Right lobe of liver (tissue), 6 donors: ENCODE results near the gene CYBC1. TPM values are rescaled to one million over a fixed set of nuclear protein-coding genes. Genes with fewer than 3 reads are reported as not detected.

Experiments used
- ATAC-seq, 4 donors: fragments of 200-7000 bp; cut with Tn5 transposase; one replicate each; pipeline ENCODE4 v1.9.1; 2020; ENCODE audit warnings: mild to moderate bottlenecking in 4 of 4, moderate library complexity in 4 of 4
- DNase-seq, 3 donors: peaks; one replicate each; pipeline ENCODE4 v3.0.0-alpha.2; 2020
- H3K27ac ChIP-seq, 3 donors: fragments of 200-600 bp; one replicate each; pipeline ENCODE4 v1.8.0; 2022
- H3K27me3 ChIP-seq, 2 donors: fragments of 200-600 bp; one replicate each; pipeline ENCODE4 v1.8.0; 2022
- H3K36me3 ChIP-seq, 4 donors: fragments of 200-600 bp; sonication (generic) in 1 of 4; one replicate each; pipeline versions ENCODE4 v1.5.1 to v1.8.0; 2017 to 2022; ENCODE audit warnings: control low read depth in 1 of 4
- H3K4me1 ChIP-seq, 4 donors: fragments of 200-600 bp; sonication (generic) in 1 of 4; one replicate each; pipeline versions ENCODE4 v1.5.1 to v1.8.0; 2017 to 2022; ENCODE audit warnings: control low read depth in 1 of 4
- H3K4me3 ChIP-seq, 3 donors: fragments of 200-600 bp; one replicate each; pipeline ENCODE4 v1.8.0; 2022
- H3K9me3 ChIP-seq, 4 donors: fragments of 200-600 bp; sonication (generic) in 1 of 4; one replicate each; pipeline versions ENCODE4 v1.5.1 to v1.8.0; 2017 to 2022; ENCODE audit warnings: control low read depth in 1 of 4
- POLR2A ChIP-seq: fragments of 450-650 bp; IDR thresholded peaks from one replicate; pipeline ENCODE4 v1.6.1; 2017; ENCODE audit warnings: antibody characterized with exemption, mild to moderate bottlenecking
- WGBS: methylation state at CpG from one replicate; pipeline ENCODE4 v1.1.6; 2018; ENCODE audit warnings: low coverage, low lambda C conversion rate; ENCODE audit not compliant: insufficient coverage; ENCODE audit errors: missing lambda C conversion rate; 5-methylcytosine and 5-hydroxymethylcytosine counted together
- intact Hi-C, 2 donors: fragments of 100-400 bp; cut with DNase I; formaldehyde crosslinking; loops; one replicate each; pipeline versions ENCODE4 v1.11.2 to v1.14.1; 2022
- total RNA-seq, 6 experiments: library from RNA; depleted of rRNA in 2 of 6; stranded (reverse); fragments of >200 nt in 2 of 6; fragmentation: NEBNext Ultra II Directional in 3 of 6; extraction: Animal tissue kit (Norgen Biotek cat#: 25700) in 3 of 6; gene quantifications; one replicate each; pipeline versions ENCODE4 v1.1.0 to v1.2.4, GENCODE V29; 2016 to 2023
- TF ChIP-seq, protein P1 (sequence below), 4 donors: fragments of 200-600 bp in 3 of 4; fragments of 450-650 bp in 1 of 4; IDR thresholded peaks; one replicate each; pipeline versions ENCODE4 v1.5.1 to v1.8.0; 2016 to 2022; ENCODE audit warnings: antibody characterized with exemption in 4 of 4, mild to moderate bottlenecking in 2 of 4
- donor health status: DM: no; HTN: yes; CAD: no.
- donor health status: DM: no; HTN: no; CAD: no.
- donor health status: DM: no; HTN: no; CAD: no.
- donor health status: DM: no; HTN: yes; CAD: no.
- donor health status: DM: no; HTN: yes; CAD: no.

The CYBC1 gene
- total RNA-seq, 6 experiments from 2014 or later: 29.4 to 82.4 (median 46.4) TPM

DNA sequence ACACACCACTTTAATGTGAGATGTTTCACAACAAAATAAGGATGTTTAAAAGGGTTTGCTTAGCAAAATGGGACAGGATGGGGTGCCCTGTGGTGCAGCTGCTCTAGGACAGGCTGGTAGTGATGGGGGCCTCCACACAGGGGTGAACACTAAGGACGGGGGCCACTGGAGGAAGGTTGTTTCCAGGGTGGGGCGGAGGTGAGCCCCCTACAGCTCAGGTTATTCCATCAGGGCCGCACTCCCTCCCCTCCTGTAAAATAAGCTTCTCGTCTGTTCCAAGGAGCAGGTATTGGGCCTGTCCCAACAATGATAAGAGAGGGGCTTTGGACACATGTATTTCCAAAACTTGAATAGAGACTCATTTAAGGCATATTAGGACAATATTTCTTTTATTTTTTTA lies 34.3 kb downstream of the CYBC1 start:
- DNase-seq: no peak
- no peak overlapping the region for H3K27ac ChIP-seq
- H3K36me3 ChIP-seq: no peaks in the 10 kb centered on the region
- H3K4me1 ChIP-seq: peaks cover 0 to 22% (median 6%) of the 10 kb centered on the region in 4 donors
- ATAC-seq: no peak
- H3K4me3 ChIP-seq: no peak overlapping the region
- intact Hi-C loops: loop anchor here in 1 of 2 donors (10.0 kb wide), 1 partner anchor 61 kb away; the partner anchor contains the start of gene TEX19
- TF ChIP-seq, protein P1, sequence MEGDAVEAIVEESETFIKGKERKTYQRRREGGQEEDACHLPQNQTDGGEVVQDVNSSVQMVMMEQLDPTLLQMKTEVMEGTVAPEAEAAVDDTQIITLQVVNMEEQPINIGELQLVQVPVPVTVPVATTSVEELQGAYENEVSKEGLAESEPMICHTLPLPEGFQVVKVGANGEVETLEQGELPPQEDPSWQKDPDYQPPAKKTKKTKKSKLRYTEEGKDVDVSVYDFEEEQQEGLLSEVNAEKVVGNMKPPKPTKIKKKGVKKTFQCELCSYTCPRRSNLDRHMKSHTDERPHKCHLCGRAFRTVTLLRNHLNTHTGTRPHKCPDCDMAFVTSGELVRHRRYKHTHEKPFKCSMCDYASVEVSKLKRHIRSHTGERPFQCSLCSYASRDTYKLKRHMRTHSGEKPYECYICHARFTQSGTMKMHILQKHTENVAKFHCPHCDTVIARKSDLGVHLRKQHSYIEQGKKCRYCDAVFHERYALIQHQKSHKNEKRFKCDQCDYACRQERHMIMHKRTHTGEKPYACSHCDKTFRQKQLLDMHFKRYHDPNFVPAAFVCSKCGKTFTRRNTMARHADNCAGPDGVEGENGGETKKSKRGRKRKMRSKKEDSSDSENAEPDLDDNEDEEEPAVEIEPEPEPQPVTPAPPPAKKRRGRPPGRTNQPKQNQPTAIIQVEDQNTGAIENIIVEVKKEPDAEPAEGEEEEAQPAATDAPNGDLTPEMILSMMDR (IDR thresholded peaks at IDR 0.05): no peak
- no peak for TF ChIP-seq POLR2A
- no peaks in the 10 kb centered on the region for H3K9me3 ChIP-seq
- 100% methylated on average over 2 of the region's 4 CpGs for WGBS
- H3K27me3 ChIP-seq: no peaks in the 10 kb centered on the region

DNA sequence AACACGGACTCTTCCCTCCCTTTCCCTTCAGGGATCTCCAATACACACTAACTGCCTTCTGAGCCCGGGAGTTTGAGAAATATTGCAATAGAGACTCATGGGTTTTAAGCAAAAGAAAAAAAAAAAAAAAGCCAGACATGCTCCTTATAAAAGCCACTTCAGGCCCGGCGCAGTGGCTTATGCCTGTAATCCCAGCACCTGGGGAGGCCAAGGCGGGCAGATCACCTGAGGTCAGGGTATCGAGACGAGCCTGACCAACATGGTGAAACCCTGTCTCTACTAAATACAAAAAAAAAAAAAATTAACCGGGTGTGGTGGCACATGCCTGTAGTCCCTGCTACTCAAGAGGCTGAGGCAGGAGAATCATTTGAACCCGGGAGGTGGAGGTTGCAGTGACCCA lies 34.8 kb downstream of the CYBC1 start:
- H3K9me3 ChIP-seq: no peaks in the 10 kb centered on the region
- 90% methylated on average over 6 of the region's 9 CpGs for WGBS
- no peak for ATAC-seq
- TF ChIP-seq POLR2A: no peak
- TF ChIP-seq, protein P1 (IDR thresholded peaks at IDR 0.05): no peak
- H3K36me3 ChIP-seq: no peaks in the 10 kb centered on the region
- no peak for DNase-seq
- no peaks in the 10 kb centered on the region for H3K27me3 ChIP-seq
- H3K4me3 ChIP-seq: no peak overlapping the region
- no peak overlapping the region for H3K27ac ChIP-seq
- intact Hi-C loops: loop anchor here in 1 of 2 donors (10.0 kb wide), 1 partner anchor 61 kb away; the partner anchor contains the start of gene TEX19
- H3K4me1 ChIP-seq: peaks cover 0 to 22% (median 6%) of the 10 kb centered on the region in 4 donors

GRCh38 chr17:82415336-82415735 lies 35.2 kb downstream of the CYBC1 start:
- Histone ChIP-seq H3K4me1 (peaks cover 0 to 22% (median 6%) of the 10 kb centered on the region in 4 donors), H3K27ac (no peak overlapping the region), H3K9me3 (no peaks in the 10 kb centered on the region), H3K36me3 (no peaks in the 10 kb centered on the region), H3K27me3 (no peaks in the 10 kb centered on the region), H3K4me3 (no peak overlapping the region)
- 88% methylated on average over 5 of the region's 26 CpGs for WGBS
- TF ChIP-seq, protein P1 (IDR thresholded peaks at IDR 0.05): no peak
- TF ChIP-seq POLR2A: no peak
- intact Hi-C loops: loop anchor here in 1 of 2 donors (10.0 kb wide), 1 partner anchor 61 kb away; the partner anchor contains the start of gene TEX19
- ATAC-seq (no peak), DNase-seq (no peak)

GRCh38 chr17:82414548-82415281 lies 35.8 kb downstream of the CYBC1 start:
- no peak overlapping the region for H3K27ac ChIP-seq
- whole genome bisulfite sequencing: 7% methylated on average over 19 of the region's 38 CpGs
- no peaks in the 10 kb centered on the region for H3K36me3 ChIP-seq
- no peak for TF ChIP-seq POLR2A
- TF ChIP-seq, protein P1 (IDR thresholded peaks at IDR 0.05): peak; percentile 54 to 70 (median 61)
- DNase-seq: peak; percentile 74 to 80 (median 76)
- intact Hi-C loops: loop anchor here in 1 of 2 donors (10.0 kb wide), 1 partner anchor 60 kb away; the partner anchor contains the start of gene TEX19
- H3K27me3 ChIP-seq: no peaks in the 10 kb centered on the region
- peak; percentile 62 to 65 (median 64) for ATAC-seq
- H3K4me3 ChIP-seq: peak overlapping the region in 1 of 3 donors; percentile 10
- H3K4me1 ChIP-seq: peaks cover 0 to 21% (median 6%) of the 10 kb centered on the region in 4 donors
- H3K9me3 ChIP-seq: no peaks in the 10 kb centered on the region
